Keratinocyte (primary cell): ENCODE data around the gene FBXO8. TPM values are rescaled to one million over a fixed set of nuclear protein-coding genes. Genes with fewer than 3 reads are reported as not detected.

Experiments
- DNase-seq: peaks from one replicate; pipeline ENCODE4 v3.0.0-alpha.2; 2011; ENCODE audit warnings: low read depth, missing footprints, low spot score
- FAIRE-seq: peaks from 2 replicates; lab custom pipeline; 2011; peaks lifted over from hg19 to GRCh38; lab: Jason Lieb, UNC
- H2AFZ ChIP-seq: 2 replicates; pipeline ENCODE4 v1.6.0; 2012; ENCODE audit warnings: low read length, control low read depth, inconsistent platforms; ENCODE audit not compliant: control insufficient read depth
- H3K27ac ChIP-seq: 2 replicates; pipeline ENCODE4 v1.5.1; 2011; ENCODE audit warnings: low read length; ENCODE audit not compliant: control insufficient read depth, insufficient read depth
- H3K27me3 ChIP-seq: 3 replicates; pipeline ENCODE4 v1.6.0; 2011; ENCODE audit warnings: low read length; ENCODE audit not compliant: control insufficient read depth, insufficient read depth; ENCODE audit errors: extremely low read depth
- H3K36me3 ChIP-seq, 2 experiments: 2 replicates in 1 of 2; 3 replicates in 1 of 2; pipeline ENCODE4 v1.5.1; 2011; ENCODE audit warnings: low read length in 2 of 2, mild to moderate bottlenecking in 1 of 2; ENCODE audit not compliant: control insufficient read depth in 2 of 2, insufficient read depth in 2 of 2; ENCODE audit errors: extremely low read depth in 1 of 2
- H3K4me1 ChIP-seq: 3 replicates; pipeline ENCODE4 v1.5.1; 2011; ENCODE audit warnings: low read length; ENCODE audit not compliant: control insufficient read depth, insufficient read depth; ENCODE audit errors: extremely low read depth
- H3K4me2 ChIP-seq: 3 replicates; pipeline ENCODE4 v1.6.0; 2011; ENCODE audit warnings: low read depth, low read length; ENCODE audit not compliant: control insufficient read depth, insufficient read depth; ENCODE audit errors: extremely low read depth
- H3K4me3 ChIP-seq, 3 experiments: fragments of 200-600 bp in 1 of 3; sonication (generic) in 1 of 3; 2 replicates in 2 of 3; 3 replicates in 1 of 3; pipeline ENCODE4 v1.5.1; 2011 to 2016; ENCODE audit warnings: low read length in 3 of 3, mild to moderate bottlenecking in 3 of 3, control low read depth in 2 of 3, inconsistent platforms in 1 of 3, low read depth in 1 of 3, mixed read lengths in 1 of 3, mixed run types in 1 of 3, moderate library complexity in 1 of 3; ENCODE audit not compliant: control insufficient read depth in 2 of 3, insufficient read depth in 2 of 3; ENCODE audit errors: extremely low read depth in 1 of 3
- H3K79me2 ChIP-seq: 2 replicates; pipeline ENCODE4 v1.6.0; 2012; ENCODE audit warnings: low read length; ENCODE audit not compliant: control insufficient read depth, insufficient read depth
- H3K9ac ChIP-seq: 3 replicates; pipeline ENCODE4 v1.6.0; 2011; ENCODE audit warnings: low read length; ENCODE audit not compliant: control insufficient read depth, insufficient read depth; ENCODE audit errors: extremely low read depth
- H3K9me1 ChIP-seq: 3 replicates; pipeline ENCODE4 v1.6.0; 2011; ENCODE audit warnings: low read length; ENCODE audit not compliant: control insufficient read depth, insufficient read depth; ENCODE audit errors: extremely low read depth
- H3K9me3 ChIP-seq: 2 replicates; pipeline ENCODE4 v1.5.1; 2012; ENCODE audit warnings: low read depth, low read length; ENCODE audit not compliant: control insufficient read depth
- H4K20me1 ChIP-seq: 3 replicates; pipeline ENCODE4 v1.6.0; 2011; ENCODE audit warnings: low read length; ENCODE audit not compliant: control insufficient read depth, insufficient read depth; ENCODE audit errors: extremely low read depth
- CTCF ChIP-seq, 3 experiments: IDR thresholded peaks in 1 of 3; conservative IDR thresholded peaks in 1 of 3; optimal IDR thresholded peaks in 1 of 3; 2 replicates in 2 of 3; 3 replicates in 1 of 3; pipeline versions ENCODE3 to v1.5.1; 2011; ENCODE audit warnings: low read length in 3 of 3, mild to moderate bottlenecking in 3 of 3, moderate library complexity in 2 of 3, control low read depth in 1 of 3, inconsistent platforms in 1 of 3; ENCODE audit not compliant: insufficient read depth in 2 of 3; ENCODE audit errors: extremely low read depth in 1 of 3
- EZH2 ChIP-seq: IDR thresholded peaks from one replicate; pipeline ENCODE4 v1.6.1; 2012; ENCODE audit warnings: inconsistent platforms, mild to moderate bottlenecking, low read length, moderate library complexity
- dilution Hi-C: fragments of 300-500 bp; cut with MboI; formaldehyde crosslinking; loops from one replicate; pipeline ENCODE4 v1.7.0; 2020; ENCODE audit warnings: low sequenced_read_pairs; ENCODE audit not compliant: extremely low pct_ligation_motif_present
- polyA plus RNA-seq, 5 experiments: library from polyadenylated mRNA; depleted of rRNA in 3 of 5; stranded (reverse) in 3 of 5; stranded (forward) in 1 of 5; unstranded in 1 of 5; fragments of >200 nt; gene quantifications; 1 replicate in 1 of 5; 2 replicates in 3 of 5; 3 replicates in 1 of 5; pipeline versions ENCODE4 v1.2.1 to v1.2.3, GENCODE V29; 2011 to 2012; ENCODE audit warnings: missing spikeins in 2 of 5, low read depth in 1 of 5, low replicate concordance in 1 of 5

FBXO8 gene
- polyA plus RNA-seq, 1 donor (not counting 4 experiments of a cell fraction or from before 2014, with no cell fraction given): 21.0 TPM

GRCh38 chr4:174228988-174229387 is 54.5 kb downstream of the FBXO8 start:
- Histone ChIP-seq H3K79me2 (no peaks in the 10 kb centered on the region), H3K27me3 (no peaks in the 10 kb centered on the region), H4K20me1 (no peaks in the 10 kb centered on the region), H3K9me3 (no peaks in the 10 kb centered on the region), H3K9me1 (no peaks in the 10 kb centered on the region), H3K36me3 (no peaks in the 10 kb centered on the region), H3K4me2 (no peak overlapping the region), H2AFZ (no peak overlapping the region), H3K27ac (no peak overlapping the region), H3K4me1 (no peaks in the 10 kb centered on the region), H3K9ac (no peak overlapping the region), H3K4me3 (no peak overlapping the region)
- dilution Hi-C loops: no loop called here
- DNase-seq (no peak), FAIRE-seq (no peak)
- TF ChIP-seq EZH2: no peak
- TF ChIP-seq CTCF (optimal IDR thresholded peaks at IDR 0.05 in 1 of 3, IDR thresholded peaks at IDR 0.05 in 1 of 3, conservative IDR thresholded peaks at IDR 0.05 in 1 of 3; ENCODE audit: extremely low read depth in 1 of 3, insufficient read depth in 2 of 3, low read length in 3 of 3): no peak

- H2AFZ ChIP-seq: no peak overlapping the region
- no peak overlapping the region for H3K4me3 ChIP-seq
- H3K4me2 ChIP-seq: no peak overlapping the region
- no peaks in the 10 kb centered on the region for H3K36me3 ChIP-seq
- H3K9ac ChIP-seq: no peak overlapping the region
- H4K20me1 ChIP-seq: no peaks in the 10 kb centered on the region
- H3K9me3 ChIP-seq: no peaks in the 10 kb centered on the region
- TF ChIP-seq CTCF (optimal IDR thresholded peaks at IDR 0.05 in 1 of 3, IDR thresholded peaks at IDR 0.05 in 1 of 3, conservative IDR thresholded peaks at IDR 0.05 in 1 of 3; ENCODE audit: extremely low read depth in 1 of 3, insufficient read depth in 2 of 3, low read length in 3 of 3) (no peak), EZH2 (no peak)
- no peaks in the 10 kb centered on the region for H3K9me1 ChIP-seq
- no peaks in the 10 kb centered on the region for H3K27me3 ChIP-seq
- no peaks in the 10 kb centered on the region for H3K79me2 ChIP-seq
- dilution Hi-C loops: no loop called here
- no peak overlapping the region for H3K27ac ChIP-seq
- no peaks in the 10 kb centered on the region for H3K4me1 ChIP-seq
- no peak for DNase-seq
- FAIRE-seq: no peak
These were observed 58.0 kb downstream of the FBXO8 start for GRCh38 chr4:174225349-174226049.
